H9 (cell line): Measurements from ENCODE around the gene TMEM151A. TPM values are rescaled to one million over a fixed set of nuclear protein-coding genes. Genes with fewer than 3 reads are reported as not detected.

ENCODE experiments used
- DNase-seq: peaks from one replicate; pipeline ENCODE4 v3.0.0-alpha.2; 2017
- H2AFZ ChIP-seq: one replicate; pipeline ENCODE4 v1.6.1; 2013; ENCODE audit warnings: mild to moderate bottlenecking, low read length, control low read depth, moderate library complexity
- H2AK5ac ChIP-seq: 2 replicates; pipeline ENCODE4 v1.6.1; 2013; ENCODE audit warnings: low read length, control low read depth, mixed read lengths; ENCODE audit not compliant: insufficient read length
- H2BK120ac ChIP-seq: one replicate; pipeline ENCODE4 v1.6.1; 2013; ENCODE audit warnings: low read depth, mild to moderate bottlenecking, low read length, control low read depth, inconsistent platforms; ENCODE audit not compliant: poor library complexity, severe bottlenecking
- H2BK12ac ChIP-seq: 2 replicates; pipeline ENCODE4 v1.6.1; 2013; ENCODE audit warnings: low read length, control low read depth, mixed read lengths, low read depth; ENCODE audit not compliant: insufficient read length
- H2BK15ac ChIP-seq: 2 replicates; pipeline ENCODE4 v1.6.1; 2013; ENCODE audit warnings: low read depth, low read length, control low read depth
- H2BK20ac ChIP-seq: one replicate; pipeline ENCODE4 v1.6.1; 2013; ENCODE audit warnings: low read depth, mild to moderate bottlenecking, low read length, control low read depth, inconsistent platforms; ENCODE audit not compliant: poor library complexity, severe bottlenecking
- H2BK5ac ChIP-seq: 2 replicates; pipeline ENCODE4 v1.6.1; 2013; ENCODE audit warnings: low read length, control low read depth, mixed read lengths; ENCODE audit not compliant: insufficient read length
- H3K14ac ChIP-seq: 2 replicates; pipeline ENCODE4 v1.6.1; 2013; ENCODE audit warnings: low read length, control low read depth; ENCODE audit not compliant: insufficient read depth
- H3K18ac ChIP-seq: 2 replicates; pipeline ENCODE4 v1.6.1; 2013; ENCODE audit warnings: low read depth, mild to moderate bottlenecking, mixed read lengths, low read length, control low read depth; ENCODE audit not compliant: insufficient read length
- H3K23ac ChIP-seq: 2 replicates; pipeline ENCODE4 v1.6.1; 2013; ENCODE audit warnings: low read length, control low read depth, mixed read lengths, low read depth; ENCODE audit not compliant: insufficient read length
- H3K23me2 ChIP-seq: 2 replicates; pipeline ENCODE4 v1.6.1; 2013; ENCODE audit warnings: low read depth, mild to moderate bottlenecking, mixed read lengths, low read length, control low read depth; ENCODE audit not compliant: insufficient read length, poor library complexity, severe bottlenecking
- H3K27ac ChIP-seq: 2 replicates; pipeline ENCODE4 v1.5.1; 2013; ENCODE audit warnings: low read length, control low read depth, mixed read lengths, low read depth; ENCODE audit not compliant: insufficient read length
- H3K27me3 ChIP-seq: 2 replicates; pipeline ENCODE4 v1.6.1; 2013; ENCODE audit warnings: low read length, control low read depth, inconsistent platforms; ENCODE audit not compliant: insufficient read depth
- H3K4ac ChIP-seq: 2 replicates; pipeline ENCODE4 v1.6.1; 2013; ENCODE audit warnings: low read depth, mild to moderate bottlenecking, control low read depth, inconsistent platforms, low read length, moderate library complexity
- H3K4me1 ChIP-seq: 2 replicates; pipeline ENCODE4 v1.6.1; 2013; ENCODE audit warnings: low read length, control low read depth, inconsistent platforms; ENCODE audit not compliant: insufficient read depth
- H3K4me2 ChIP-seq: 2 replicates; pipeline ENCODE4 v1.6.1; 2013; ENCODE audit warnings: low read length, control low read depth, mixed read lengths; ENCODE audit not compliant: insufficient read length, insufficient read depth
- H3K56ac ChIP-seq: 2 replicates; pipeline ENCODE4 v1.6.1; 2013; ENCODE audit warnings: low read depth, mild to moderate bottlenecking, mixed read lengths, low read length, control low read depth; ENCODE audit not compliant: insufficient read length
- H3K79me1 ChIP-seq: 2 replicates; pipeline ENCODE4 v1.6.1; 2013; ENCODE audit warnings: low read depth, mild to moderate bottlenecking, moderate library complexity, low read length, control low read depth, inconsistent platforms; ENCODE audit not compliant: insufficient read depth, poor library complexity, severe bottlenecking
- H3K79me2 ChIP-seq: 2 replicates; pipeline ENCODE4 v1.6.1; 2013; ENCODE audit warnings: low read length, control low read depth, inconsistent platforms; ENCODE audit not compliant: insufficient read depth
- H3K9ac ChIP-seq: 2 replicates; pipeline ENCODE4 v1.6.1; 2013; ENCODE audit warnings: low read length, control low read depth, mixed read lengths; ENCODE audit not compliant: insufficient read length; ENCODE audit errors: extremely low read depth
- H3K9me3 ChIP-seq: one replicate; pipeline ENCODE4 v1.6.1; 2013; ENCODE audit warnings: low read depth, low read length, inconsistent platforms; ENCODE audit not compliant: control insufficient read depth
- H3T11ph ChIP-seq: one replicate; pipeline ENCODE4 v1.6.1; 2013; ENCODE audit warnings: mild to moderate bottlenecking, low read length, control low read depth, inconsistent platforms
- H4K20me1 ChIP-seq: one replicate; pipeline ENCODE4 v1.6.1; 2013; ENCODE audit not compliant: control insufficient read depth, insufficient read length, insufficient read depth
- H4K5ac ChIP-seq: 2 replicates; pipeline ENCODE4 v1.6.1; 2013; ENCODE audit warnings: low read depth, mild to moderate bottlenecking, mixed read lengths, low read length, control low read depth; ENCODE audit not compliant: insufficient read length
- H4K8ac ChIP-seq: replicated peaks from 2 replicates; pipeline ENCODE4 v1.6.1; 2013; ENCODE audit warnings: low read length, control low read depth, mixed read lengths, low read depth; ENCODE audit not compliant: insufficient read length
- H4K91ac ChIP-seq: 2 replicates; pipeline ENCODE4 v1.6.1; 2013; ENCODE audit warnings: low read depth, mild to moderate bottlenecking, moderate library complexity, mixed read lengths, low read length, control low read depth; ENCODE audit not compliant: insufficient read length
- H3K27ac Mint-ChIP-seq, 3 experiments: 2 replicates in 2 of 3; 3 replicates in 1 of 3; pipeline ENCODE4 v1.8.0; 2020 to 2021; ENCODE audit warnings: mixed read lengths in 3 of 3, mild to moderate bottlenecking in 1 of 3, moderate library complexity in 1 of 3
- H3K27me3 Mint-ChIP-seq: 2 replicates; pipeline ENCODE4 v1.8.0; 2021; ENCODE audit warnings: low read depth, mild to moderate bottlenecking, moderate library complexity, mixed read lengths
- H3K36me3 Mint-ChIP-seq, 3 experiments: 2 replicates in 2 of 3; 3 replicates in 1 of 3; pipeline ENCODE4 v1.8.0; 2020 to 2021; ENCODE audit warnings: low read depth in 3 of 3, mixed read lengths in 3 of 3; ENCODE audit not compliant: insufficient read depth in 1 of 3
- H3K4me1 Mint-ChIP-seq, 2 experiments: 2 replicates each; pipeline ENCODE4 v1.8.0; 2020; ENCODE audit warnings: mixed read lengths in 2 of 2
- H3K4me3 Mint-ChIP-seq, 2 experiments: 2 replicates in 1 of 2; 3 replicates in 1 of 2; pipeline ENCODE4 v1.8.0; 2020 to 2021; ENCODE audit warnings: mild to moderate bottlenecking in 2 of 2, mixed read lengths in 2 of 2, moderate library complexity in 1 of 2
- H3K9me3 Mint-ChIP-seq, 2 experiments: 2 replicates in 1 of 2; 3 replicates in 1 of 2; pipeline ENCODE4 v1.8.0; 2020; ENCODE audit warnings: mild to moderate bottlenecking in 2 of 2, mixed read lengths in 2 of 2, moderate library complexity in 1 of 2
- WGBS: extraction: QIAGEN DNeasy Blood & Tissue Kit; methylation state at CpG from one replicate; pipeline ENCODE4 v1.1.7; 2013; ENCODE audit warnings: missing lambda C conversion rate, low lambda C conversion rate, mixed read lengths; ENCODE audit not compliant: insufficient read length; ENCODE audit errors: extremely low coverage; 5-methylcytosine and 5-hydroxymethylcytosine counted together
- total RNA-seq: library from RNA; stranded (reverse); gene quantifications from 2 replicates; pipeline ENCODE4 v1.2.1, GENCODE V29; 2021
- TF ChIP-seq, protein P1 (sequence below): fragments of 200-600 bp; sonication (generic); conservative IDR thresholded peaks from 3 replicates; pipeline ENCODE4 v1.8.0; 2021; ENCODE audit warnings: antibody characterized with exemption, mild to moderate bottlenecking

The TMEM151A gene
- total RNA-seq, 1 experiment from 2014 or later: 1.2 TPM

DNA sequence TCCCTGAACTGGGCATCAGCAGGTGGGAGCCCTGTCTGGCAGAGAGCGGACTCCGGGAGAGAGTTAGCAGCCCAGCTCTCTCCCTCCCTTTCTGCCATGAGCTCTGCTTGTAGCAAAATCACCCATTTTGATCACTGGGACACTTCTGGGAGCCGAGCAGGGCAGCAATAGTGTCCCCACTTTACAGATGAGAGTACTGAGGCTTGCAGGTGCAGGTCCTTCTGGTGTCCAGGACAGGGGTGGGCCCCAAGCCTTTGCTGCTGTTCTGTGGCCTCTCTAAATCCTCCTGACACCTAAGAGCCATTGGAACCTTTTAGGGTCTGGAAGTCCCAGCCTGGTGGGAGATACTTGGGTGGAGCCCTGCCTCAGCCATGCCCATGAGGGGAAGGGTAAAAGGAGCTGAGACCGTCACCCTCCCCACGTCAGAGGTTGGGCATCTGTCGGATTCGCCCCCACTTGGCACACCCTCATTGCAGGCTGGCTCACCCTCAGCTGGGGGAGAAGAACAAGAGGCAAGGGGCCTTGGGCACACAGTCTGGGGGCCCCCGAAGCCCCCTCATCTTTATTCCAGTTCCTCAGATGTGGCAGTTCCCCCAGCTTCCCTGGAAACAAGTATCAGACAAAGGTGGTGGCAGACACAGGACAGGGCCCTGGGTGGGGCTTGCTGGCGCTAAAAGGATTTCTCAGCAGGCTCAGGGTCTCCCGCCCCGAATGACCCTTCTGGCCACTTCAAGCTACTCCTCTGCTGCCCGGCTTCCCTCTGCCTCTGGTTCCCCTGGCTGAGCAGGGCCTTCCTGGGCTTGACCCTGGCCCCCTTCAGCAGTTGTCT is 40.1 kb downstream of the TMEM151A start:
- Histone ChIP-seq H2BK5ac (no peak overlapping the region), H3K18ac (no peak overlapping the region), H4K91ac (no peak overlapping the region), H4K8ac (no peak overlapping the region), H3K27me3 (no peaks in the 10 kb centered on the region; the same call in 1 of the 2 replicates), H3K9ac (no peak overlapping the region), H3K79me1 (no peaks in the 10 kb centered on the region), H3K23ac (no peak overlapping the region), H3K14ac (no peak overlapping the region), H4K5ac (no peak overlapping the region), H3K4me2 (no peak overlapping the region), H2BK20ac (no peak overlapping the region), H2BK120ac (no peak overlapping the region), H3K23me2 (no peaks in the 10 kb centered on the region), H2BK12ac (no peak overlapping the region), H3K4ac (no peak overlapping the region), H2AK5ac (no peak overlapping the region), H3K56ac (no peak overlapping the region), H4K20me1 (no peaks in the 10 kb centered on the region), H2AFZ (no peak overlapping the region), H3K79me2 (no peaks in the 10 kb centered on the region), H3K27ac (no peak overlapping the region), H3K9me3 (no peaks in the 10 kb centered on the region), H3K4me1 (0 out of 2 replicates have a peak, but pooled peaks cover 3% of the 10 kb centered on the region), H3T11ph (no peak overlapping the region), H2BK15ac (no peak overlapping the region)
- Mint-ChIP-seq H3K27me3 (peaks cover 14% of the 10 kb centered on the region), H3K4me1 (peaks cover 16 to 22% of the 10 kb centered on the region in 2 experiments), H3K36me3 (peaks cover 0 to 5% (median 0%) of the 10 kb centered on the region in 3 experiments; a peak in 3 of 7 replicates), H3K4me3 (no peak overlapping the region), H3K27ac (no peak overlapping the region), H3K9me3 (no peaks in the 10 kb centered on the region)
- no peak for DNase-seq
- TF ChIP-seq, protein P1, sequence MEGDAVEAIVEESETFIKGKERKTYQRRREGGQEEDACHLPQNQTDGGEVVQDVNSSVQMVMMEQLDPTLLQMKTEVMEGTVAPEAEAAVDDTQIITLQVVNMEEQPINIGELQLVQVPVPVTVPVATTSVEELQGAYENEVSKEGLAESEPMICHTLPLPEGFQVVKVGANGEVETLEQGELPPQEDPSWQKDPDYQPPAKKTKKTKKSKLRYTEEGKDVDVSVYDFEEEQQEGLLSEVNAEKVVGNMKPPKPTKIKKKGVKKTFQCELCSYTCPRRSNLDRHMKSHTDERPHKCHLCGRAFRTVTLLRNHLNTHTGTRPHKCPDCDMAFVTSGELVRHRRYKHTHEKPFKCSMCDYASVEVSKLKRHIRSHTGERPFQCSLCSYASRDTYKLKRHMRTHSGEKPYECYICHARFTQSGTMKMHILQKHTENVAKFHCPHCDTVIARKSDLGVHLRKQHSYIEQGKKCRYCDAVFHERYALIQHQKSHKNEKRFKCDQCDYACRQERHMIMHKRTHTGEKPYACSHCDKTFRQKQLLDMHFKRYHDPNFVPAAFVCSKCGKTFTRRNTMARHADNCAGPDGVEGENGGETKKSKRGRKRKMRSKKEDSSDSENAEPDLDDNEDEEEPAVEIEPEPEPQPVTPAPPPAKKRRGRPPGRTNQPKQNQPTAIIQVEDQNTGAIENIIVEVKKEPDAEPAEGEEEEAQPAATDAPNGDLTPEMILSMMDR: no peak
- no CpG with 5 or more reads among the region's 12 CpGs for WGBS
